Urothelium cell line (cell line): Measurements from ENCODE around the gene ZBTB7C.

ENCODE experiments used
- DNase-seq: peaks from one replicate; pipeline ENCODE4 v3.0.0; 2011; ENCODE audit warnings: low spot score, mixed read lengths
- FAIRE-seq: peaks from 2 replicates; lab custom pipeline; 2011; peaks lifted over from hg19 to GRCh38; lab: Jason Lieb, UNC

Gene ZBTB7C

GRCh38 chr18:48199399-48199798 lies 209.8 kb downstream of the ZBTB7C start:
- FAIRE-seq: no peak
- no peak for DNase-seq

DNA sequence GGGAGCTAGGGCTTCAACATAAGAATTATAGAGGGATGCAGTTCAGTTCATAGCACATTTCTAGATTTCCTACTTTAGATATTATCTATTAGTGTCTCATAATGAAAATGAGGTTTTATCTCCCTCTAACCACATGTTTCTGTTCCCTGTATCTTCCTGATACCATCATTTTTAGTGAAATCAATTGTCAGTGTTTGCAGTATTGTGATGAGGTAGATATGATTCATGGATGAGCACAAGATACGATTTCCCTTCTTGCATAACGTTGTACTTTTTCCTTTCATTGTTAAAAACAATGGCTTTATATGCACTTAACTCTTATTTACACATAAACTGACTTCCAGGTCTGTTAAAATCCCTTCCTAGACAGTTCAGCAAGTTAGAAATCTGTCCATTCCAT lies 211.4 kb downstream of the ZBTB7C start:
- no peak for DNase-seq
- FAIRE-seq: no peak

- DNase-seq (no peak), FAIRE-seq (no peak)
Observed at GRCh38 chr18:48195787-48196186, 213.4 kb downstream of the ZBTB7C start.

GRCh38 chr18:48194591-48195181 lies 214.5 kb downstream of the ZBTB7C start:
- DNase-seq: no peak

GRCh38 chr18:48193521-48194492 lies 215.4 kb downstream of the ZBTB7C start:
- FAIRE-seq: no peak
- no peak for DNase-seq

More at GRCh38 chr18:48194591-48195181, 214.5 kb downstream of the ZBTB7C start:
- no peak for FAIRE-seq

DNA sequence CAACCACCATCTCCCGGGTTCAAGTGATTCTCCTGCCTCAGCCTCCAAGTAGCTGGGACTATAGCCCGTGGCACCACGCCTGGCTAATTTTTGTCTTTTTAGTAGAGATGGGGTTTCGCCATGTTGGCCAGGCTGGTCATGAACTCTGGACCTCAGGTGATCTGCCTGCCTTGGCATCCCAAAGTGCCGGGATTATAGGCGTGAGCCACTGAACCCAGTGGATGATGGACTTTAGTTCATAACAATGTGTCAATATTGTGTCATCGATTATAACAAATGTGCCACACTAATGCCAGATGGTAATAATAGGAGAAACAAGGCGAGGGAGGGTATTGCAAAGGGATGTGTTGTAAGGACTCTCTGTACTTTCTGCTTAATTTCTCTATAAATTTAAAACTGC lies 216.6 kb downstream of the ZBTB7C start:
- no peak for FAIRE-seq
- no peak for DNase-seq

- FAIRE-seq: no peak
Observed at GRCh38 chr18:48191494-48191893, 217.7 kb downstream of the ZBTB7C start.

GRCh38 chr18:48190994-48191393 lies 218.2 kb downstream of the ZBTB7C start:
- no peak for FAIRE-seq
- no peak for DNase-seq

More at GRCh38 chr18:48191494-48191893, 217.7 kb downstream of the ZBTB7C start:
- no peak for DNase-seq

DNA sequence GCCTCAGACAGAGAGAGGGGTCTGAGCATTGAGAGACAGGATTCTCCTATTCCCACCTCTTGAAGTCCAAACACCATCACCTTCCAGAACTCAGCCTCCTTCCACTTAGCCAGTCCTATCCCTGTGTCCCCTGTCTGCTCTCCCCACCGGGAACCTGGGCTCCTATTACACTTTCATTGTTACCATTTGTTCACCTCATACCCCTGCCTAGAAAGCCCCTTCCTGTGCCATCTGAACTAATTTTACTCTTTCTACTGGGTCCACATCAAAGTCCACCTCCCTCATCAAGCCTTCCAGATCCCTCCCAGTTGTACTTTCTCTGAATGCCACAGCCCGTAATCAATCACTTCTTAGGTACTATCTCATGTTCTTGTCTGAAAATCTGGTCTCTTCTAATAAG lies 220.6 kb downstream of the ZBTB7C start:
- FAIRE-seq: no peak

GRCh38 chr18:48186861-48187260 lies 222.3 kb downstream of the ZBTB7C start:
- DNase-seq (no peak), FAIRE-seq (no peak)

More for the DNA sequence above, 220.6 kb downstream of the ZBTB7C start:
- no peak for DNase-seq

DNA sequence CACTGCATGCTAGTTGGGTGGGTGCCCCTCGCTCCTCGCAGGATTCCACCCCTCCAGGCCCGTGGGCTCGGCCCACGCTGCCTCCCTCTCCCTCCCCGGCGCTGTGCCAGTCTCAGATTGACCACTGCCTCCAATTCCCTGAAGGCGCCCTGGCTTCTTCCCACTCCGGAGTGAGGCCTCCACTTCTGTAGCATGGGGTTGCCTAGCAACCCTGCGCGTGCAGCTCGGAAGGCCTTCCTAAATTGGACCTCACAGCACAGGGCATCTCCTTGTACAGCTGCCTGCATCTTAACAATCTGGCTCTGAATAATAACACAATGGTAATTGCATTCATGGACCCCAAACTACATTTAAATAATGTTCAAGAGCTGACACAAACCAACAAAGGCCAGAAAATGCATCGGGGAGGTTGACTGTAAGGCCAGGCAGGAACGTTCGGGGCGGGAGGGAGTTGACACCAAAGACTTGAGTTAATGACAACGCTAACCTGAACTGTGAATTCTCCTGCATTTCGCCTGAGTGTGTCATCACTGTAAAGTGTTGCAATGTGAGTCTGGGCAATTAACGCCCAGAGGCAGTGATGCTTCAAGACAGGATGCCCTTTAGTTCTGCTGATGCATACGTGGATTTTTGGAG lies 222.9 kb downstream of the ZBTB7C start:
- DNase-seq (no peak), FAIRE-seq (no peak)

GRCh38 chr18:48184118-48184517 lies 225.1 kb downstream of the ZBTB7C start:
- FAIRE-seq (no peak), DNase-seq (no peak)

- DNase-seq: no peak
- FAIRE-seq: no peak
Observed at GRCh38 chr18:48183613-48184012, 225.6 kb downstream of the ZBTB7C start.

GRCh38 chr18:48182779-48183178 lies 226.4 kb downstream of the ZBTB7C start:
- DNase-seq (no peak), FAIRE-seq (no peak)

DNA sequence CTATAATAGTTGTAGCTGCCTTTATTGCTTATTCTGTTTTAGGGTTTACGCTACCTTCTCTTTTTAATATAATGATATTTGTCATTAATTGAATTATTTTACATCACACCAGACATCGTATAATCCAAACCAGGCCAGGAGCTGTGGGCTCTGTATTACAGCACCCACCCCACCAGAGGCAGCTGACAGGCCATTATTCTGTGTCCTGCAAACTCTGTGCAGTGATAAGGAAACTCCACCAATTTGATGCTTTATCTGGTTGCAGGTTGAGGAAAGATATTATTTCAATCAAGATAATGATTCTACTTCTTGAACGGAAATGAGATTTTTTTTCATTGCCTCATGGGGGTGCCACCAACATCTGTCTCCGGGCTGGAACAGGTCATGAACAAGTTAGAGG lies 227.3 kb downstream of the ZBTB7C start:
- no peak for DNase-seq
- no peak for FAIRE-seq

DNA sequence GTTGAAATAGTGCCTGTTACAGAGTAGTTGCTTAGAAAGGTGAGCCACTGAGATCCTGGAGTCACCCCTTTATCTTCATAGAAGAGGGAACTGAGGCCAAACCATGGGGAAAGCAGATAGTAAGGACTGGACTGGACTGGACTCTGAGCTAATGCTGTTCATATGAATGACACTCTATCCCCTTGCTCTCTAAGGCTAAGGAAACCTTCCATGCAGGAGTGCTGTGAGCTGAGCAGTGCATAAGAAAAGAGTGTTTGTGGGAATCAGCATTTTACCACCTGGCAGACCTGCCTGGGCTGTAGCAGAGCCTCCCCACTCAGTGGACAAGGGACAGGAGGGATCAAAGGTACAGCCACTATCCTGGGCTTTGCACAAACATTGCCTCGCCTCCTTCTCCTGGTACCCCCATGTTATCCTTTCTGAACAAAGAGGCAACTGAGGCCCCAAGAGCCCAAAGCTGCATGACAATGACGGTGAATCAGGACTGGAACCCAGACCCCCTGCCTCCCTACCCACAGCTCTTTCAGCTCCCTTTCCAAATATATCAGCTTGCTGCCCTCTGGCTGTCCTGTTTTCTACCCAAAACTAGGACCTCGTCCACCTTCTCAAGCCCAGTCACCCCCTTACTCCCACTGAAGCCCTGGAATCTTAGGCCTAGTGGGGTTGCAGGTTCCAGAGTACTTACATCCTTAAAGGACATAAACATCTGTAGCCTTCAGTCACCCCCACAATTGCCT lies 227.9 kb downstream of the ZBTB7C start:
- FAIRE-seq (no peak), DNase-seq (no peak)

DNA sequence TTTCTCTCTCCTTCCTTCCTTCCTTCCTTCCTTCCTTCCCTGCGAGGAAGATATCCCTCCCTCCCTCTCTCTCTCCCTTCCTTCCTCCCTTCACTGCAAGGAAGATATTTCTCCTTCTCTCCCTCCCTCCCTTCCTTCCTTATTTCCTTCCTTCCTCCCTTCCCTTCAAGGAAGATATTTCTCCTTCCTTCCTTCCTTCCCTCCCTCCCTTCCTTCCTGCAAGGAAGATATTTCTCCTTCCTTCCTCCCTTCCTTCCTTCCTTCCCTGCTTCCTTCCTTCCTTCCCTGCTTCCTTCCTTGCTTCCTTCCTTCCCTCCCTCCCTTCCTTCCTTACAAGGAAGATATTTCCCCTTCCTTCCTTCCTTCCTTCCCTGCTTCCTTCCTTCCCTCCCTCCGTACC lies 229.5 kb downstream of the ZBTB7C start:
- FAIRE-seq (no peak), DNase-seq (no peak)

DNA sequence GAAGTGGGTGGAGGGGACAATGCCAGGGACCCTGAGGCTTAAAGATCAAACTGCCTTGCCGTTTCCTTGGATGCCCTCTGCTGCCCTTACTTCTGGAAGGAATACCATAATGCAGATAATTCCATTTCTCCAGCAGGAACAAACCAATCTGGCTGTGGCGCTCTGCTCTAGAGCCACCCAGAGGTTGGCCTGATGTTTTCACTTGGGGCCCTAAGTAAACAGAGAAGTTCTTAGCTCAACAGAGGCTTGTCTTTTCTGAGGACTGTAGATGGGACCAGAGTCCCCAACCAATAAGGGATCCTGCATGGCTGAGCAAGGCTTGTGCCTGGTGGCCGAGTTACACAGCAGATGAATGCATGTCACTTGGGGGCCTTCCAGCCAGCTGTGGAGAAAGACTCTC lies 230.2 kb downstream of the ZBTB7C start:
- FAIRE-seq: no peak
- no peak for DNase-seq

DNA sequence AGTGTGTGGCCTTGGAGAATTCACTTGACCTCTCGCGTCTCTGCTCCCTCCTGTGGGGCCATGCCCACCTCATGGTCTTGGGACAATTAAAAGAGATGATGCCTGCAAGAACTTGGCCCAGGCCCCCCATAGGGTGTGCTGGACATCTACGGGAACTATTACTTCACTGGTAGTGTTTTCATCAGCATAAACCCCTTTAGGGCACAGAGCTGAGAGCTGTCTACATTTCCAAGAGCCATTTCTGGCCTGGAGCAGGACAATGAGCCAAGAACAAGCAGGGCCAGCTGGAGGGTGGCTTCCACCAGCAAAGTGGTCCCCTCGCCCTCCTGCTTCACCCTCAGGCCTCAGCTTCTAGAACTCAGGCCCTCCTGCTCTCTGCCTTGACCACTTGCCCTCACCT lies 232.3 kb downstream of the ZBTB7C start:
- no peak for FAIRE-seq
- DNase-seq: no peak

GRCh38 chr18:48173557-48173956 lies 235.6 kb downstream of the ZBTB7C start:
- DNase-seq (no peak), FAIRE-seq (no peak)
